ENCODE data around the gene POU5F1.
"Not testable (repeated sequence)": the region's sequence is repeated elsewhere in the genome, so short reads cannot be mapped to it uniquely, and the experiment has no call there.

The POU5F1 gene

GRCh38 chr6:31165064-31165832 lies 5.2 kb downstream of the POU5F1 start:
- DNase-seq, result not testable (repeated sequence)

- not testable (repeated sequence) for DNase-seq
These were observed 5.9 kb downstream of the POU5F1 start for GRCh38 chr6:31164475-31165063.

GRCh38 chr6:31163922-31164321 lies 6.6 kb downstream of the POU5F1 start:
- peak; percentile 20 for DNase-seq

- no peak for DNase-seq
These were observed 7.9 kb downstream of the POU5F1 start for GRCh38 chr6:31162463-31163165.

- no peak for DNase-seq
These were observed 9.0 kb downstream of the POU5F1 start for GRCh38 chr6:31161216-31162126.

- peak; percentile 53 for DNase-seq
These were observed 11.3 kb downstream of the POU5F1 start for GRCh38 chr6:31158863-31159855.

GRCh38 chr6:31158140-31158862 lies 12.2 kb downstream of the POU5F1 start, which contains the start of gene TCF19:
TSS of gene TCF19 (plus strand) at chr6:31158589. CDS start at chr6:31159470, 881 bp downstream.
- peak; percentile 99 for DNase-seq

GRCh38 chr6:31157513-31158139 lies 12.9 kb downstream of the POU5F1 start, which contains the start of gene CCHCR1:
TSS of gene CCHCR1 (minus strand) at chr6:31157802. CDS start at chr6:31157600, 202 bp downstream.
- peak; percentile 1 for DNase-seq

- no peak for DNase-seq
These were observed 13.8 kb downstream of the POU5F1 start for GRCh38 chr6:31156641-31157040.

- DNase-seq, result no peak
These were observed 16.0 kb downstream of the POU5F1 start for GRCh38 chr6:31154436-31154835.

GRCh38 chr6:31152781-31153180 lies 17.7 kb downstream of the POU5F1 start:
- no peak for DNase-seq

GRCh38 chr6:31149827-31150447 lies 20.5 kb downstream of the POU5F1 start:
- no peak for DNase-seq

GRCh38 chr6:31145386-31145785 lies 25.1 kb downstream of the POU5F1 start:
- no peak for DNase-seq

GRCh38 chr6:31144970-31145340 lies 25.5 kb downstream of the POU5F1 start:
- no peak for DNase-seq

GRCh38 chr6:31144296-31144969 lies 26.0 kb downstream of the POU5F1 start:
- DNase-seq, result no peak

- DNase-seq, result no peak
These were observed 27.3 kb downstream of the POU5F1 start for GRCh38 chr6:31143148-31143547.

GRCh38 chr6:31142361-31142761 lies 28.1 kb downstream of the POU5F1 start:
- DNase-seq, result no peak

GRCh38 chr6:31140643-31141042 lies 29.8 kb downstream of the POU5F1 start:
- DNase-seq, result no peak

- DNase-seq, result no peak
These were observed 30.9 kb downstream of the POU5F1 start for GRCh38 chr6:31139599-31139998.
